NOMO-1 (cell line): ENCODE data around the gene KRTAP5-6.

Experiments
- DNase-seq, 2 experiments: peaks; one replicate each; lab custom pipeline; 2025; ENCODE audit not compliant: unreplicated experiment in 2 of 2; lab: John Stamatoyannopoulos, UW

The KRTAP5-6 gene

DNA sequence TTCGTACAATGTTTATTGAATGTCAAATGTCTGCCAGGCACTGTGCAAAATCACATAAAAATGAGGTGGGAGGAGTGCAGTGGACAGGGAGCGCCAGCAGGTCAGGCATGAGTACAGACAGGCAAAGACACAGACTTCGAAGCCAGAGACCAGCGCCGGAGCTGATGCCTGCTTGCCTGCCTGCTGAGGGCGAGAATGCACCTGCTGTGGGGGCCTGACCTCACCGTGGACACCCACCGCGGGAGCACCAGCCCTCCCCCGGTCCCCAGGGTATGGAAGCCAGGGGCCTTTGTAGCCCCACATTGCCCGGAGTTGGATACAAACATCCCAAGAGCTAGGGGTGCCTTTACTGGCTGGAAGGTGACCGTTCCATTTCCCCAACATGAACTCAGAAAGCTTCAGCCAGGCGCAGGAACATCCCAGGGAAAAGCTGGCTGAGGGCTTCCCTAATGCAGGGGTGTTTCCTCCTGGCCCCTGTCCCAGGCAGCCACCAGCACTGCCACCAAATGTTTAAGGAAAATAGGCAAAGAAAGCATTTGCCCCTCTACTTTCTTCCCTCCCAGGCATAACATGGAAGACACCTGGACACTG is 35.5 kb downstream of the KRTAP5-6 start:
- no peak for DNase-seq

DNA sequence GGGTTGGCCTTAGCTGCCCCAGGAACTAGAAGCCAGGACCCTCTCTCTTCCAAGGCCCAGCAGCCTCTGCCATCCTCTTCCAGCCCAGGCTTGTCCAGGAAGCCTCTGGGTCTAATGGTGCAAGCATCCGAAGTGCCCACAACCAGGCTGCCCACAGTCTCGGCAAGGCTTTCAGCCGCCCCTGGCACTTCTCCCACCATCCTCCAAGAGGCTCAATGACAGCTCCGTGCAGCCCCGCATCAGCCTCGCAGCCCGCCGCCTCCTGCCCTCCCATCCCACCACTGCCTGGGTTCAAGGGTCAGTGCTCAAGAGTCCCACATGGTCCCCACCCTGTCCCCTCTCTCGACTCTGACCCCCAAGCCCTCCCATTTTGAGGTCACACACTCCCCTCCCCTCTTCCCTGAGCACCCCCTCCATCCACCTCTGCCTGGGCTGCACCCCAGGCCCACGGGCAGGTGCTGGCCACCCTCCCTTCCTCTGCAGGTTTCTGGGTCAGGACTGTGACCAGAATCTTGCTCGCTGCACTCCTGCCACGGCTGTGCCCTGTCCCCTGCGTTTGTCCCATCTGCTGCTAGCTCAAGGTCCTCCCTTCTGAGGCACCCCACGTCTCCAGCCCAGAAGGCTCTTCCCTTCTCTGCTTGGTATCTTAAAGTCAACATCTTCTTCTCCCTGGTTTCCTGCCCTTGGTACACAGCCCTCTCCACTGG is 36.2 kb downstream of the KRTAP5-6 start:
- no peak for DNase-seq

DNA sequence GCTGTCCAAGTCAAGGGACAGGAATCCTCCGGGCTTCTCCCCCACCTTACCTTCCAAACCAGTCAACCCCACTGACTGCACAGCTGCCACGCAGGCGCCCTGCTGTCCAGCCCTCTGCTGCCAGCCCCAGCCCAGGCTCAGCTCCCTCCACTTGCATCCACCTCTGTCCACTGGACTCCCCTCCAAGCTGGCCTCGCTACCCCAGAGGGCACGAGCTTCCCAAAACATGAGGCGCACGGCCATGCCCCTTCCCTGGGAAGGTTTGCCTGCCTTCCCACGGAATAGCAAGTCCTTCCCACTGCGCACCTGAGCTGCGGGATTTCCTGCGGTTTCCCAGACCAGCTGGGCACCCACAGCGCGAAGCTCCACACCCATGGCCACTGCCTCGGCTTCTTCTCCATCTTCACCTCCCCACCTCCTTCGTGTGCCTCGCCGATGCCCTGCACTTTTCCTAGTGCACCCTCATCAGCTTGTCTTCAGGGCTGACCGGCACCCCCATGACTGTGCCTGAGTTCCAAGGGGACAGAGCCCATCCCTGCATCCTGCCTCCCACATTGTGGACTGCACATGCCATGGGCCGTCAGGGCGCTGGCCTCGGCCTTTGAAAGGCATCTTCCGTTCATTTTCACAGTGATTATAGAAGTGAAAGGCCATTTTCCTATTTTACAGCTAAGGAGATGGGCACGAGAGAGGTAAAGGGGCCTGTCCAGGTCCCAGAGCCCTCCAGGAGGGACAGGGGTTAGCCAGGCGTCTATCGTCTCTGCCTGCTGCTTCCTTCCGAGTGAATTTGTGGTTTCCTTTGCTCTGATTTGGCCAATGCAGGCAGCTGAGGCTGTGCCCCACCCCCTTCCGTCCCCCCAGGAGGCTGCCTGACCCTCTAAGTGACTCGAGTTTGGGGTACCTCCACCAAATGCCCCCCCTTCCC is 37.0 kb downstream of the KRTAP5-6 start:
- DNase-seq, result no peak

DNA sequence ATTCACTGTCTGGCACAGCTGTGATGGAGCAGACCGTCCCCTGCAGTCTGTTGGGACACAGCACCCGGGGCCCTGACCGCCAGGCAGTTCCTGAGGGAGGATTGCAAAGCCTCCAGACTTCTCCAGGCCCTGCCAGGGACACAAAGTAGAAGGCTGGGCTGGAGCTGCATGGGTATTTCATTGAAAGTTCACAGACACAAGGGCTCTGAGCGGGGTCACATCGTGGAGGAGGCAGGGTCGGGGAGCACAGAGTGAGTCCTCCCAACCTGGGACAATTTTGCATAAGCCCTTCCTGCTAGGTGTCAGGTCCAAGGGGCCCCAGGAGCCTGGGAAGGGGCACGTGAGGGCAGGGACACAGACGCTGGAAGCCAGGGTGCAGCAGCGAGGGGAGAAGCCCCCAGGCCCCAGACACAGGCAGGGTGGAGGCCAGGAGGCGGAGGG is 37.7 kb downstream of the KRTAP5-6 start:
- no peak for DNase-seq

DNA sequence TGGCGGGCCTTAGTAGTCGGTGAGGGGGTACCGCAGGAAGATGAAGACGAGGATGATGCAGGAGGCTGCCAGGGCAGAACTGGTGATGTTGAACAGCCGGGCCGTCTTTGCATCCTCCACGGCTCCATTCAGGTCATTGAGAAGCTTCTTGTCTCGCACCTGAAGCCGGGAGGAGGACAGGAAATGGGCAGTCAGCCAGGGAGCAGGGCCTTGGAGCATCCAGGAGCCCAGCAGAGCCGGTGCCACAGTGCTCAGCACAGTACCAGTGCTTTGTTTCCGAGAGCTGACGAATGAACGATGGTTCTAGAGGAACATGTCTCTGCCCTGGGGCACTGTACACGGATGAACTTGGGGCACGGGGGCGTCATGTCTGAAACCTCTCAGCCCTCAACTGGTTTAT is 38.3 kb downstream of the KRTAP5-6 start:
- no peak for DNase-seq

DNA sequence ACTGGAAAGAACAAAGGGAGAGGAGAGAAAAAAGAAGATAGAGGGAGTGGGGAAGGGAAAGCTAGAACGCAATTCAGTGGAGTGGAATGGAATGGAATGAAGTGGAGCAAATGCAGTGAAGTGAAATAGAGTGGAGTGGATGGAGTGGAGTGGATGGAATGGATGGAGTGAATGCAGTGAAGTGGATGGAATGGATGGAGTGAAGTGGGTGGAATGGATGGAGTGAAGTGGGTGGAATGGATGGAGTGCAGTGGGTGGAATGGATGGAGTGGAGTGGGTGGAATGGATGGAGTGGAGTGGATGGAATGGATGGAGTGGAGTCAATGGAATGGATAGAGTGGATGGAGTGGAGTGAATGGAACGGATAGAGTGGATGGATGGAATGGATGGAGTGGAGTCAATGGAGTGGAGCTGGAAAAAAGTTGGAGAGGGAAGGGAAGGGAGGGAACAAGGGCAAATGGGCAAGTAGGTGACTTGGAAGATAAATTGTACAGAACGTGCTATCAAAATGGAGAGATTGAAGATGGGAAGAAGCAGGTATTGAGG is 39.5 kb downstream of the KRTAP5-6 start:
- DNase-seq, result no peak

- DNase-seq, result no peak
These were observed 40.2 kb downstream of the KRTAP5-6 start for GRCh38 chr11:1737080-1737757.

DNA sequence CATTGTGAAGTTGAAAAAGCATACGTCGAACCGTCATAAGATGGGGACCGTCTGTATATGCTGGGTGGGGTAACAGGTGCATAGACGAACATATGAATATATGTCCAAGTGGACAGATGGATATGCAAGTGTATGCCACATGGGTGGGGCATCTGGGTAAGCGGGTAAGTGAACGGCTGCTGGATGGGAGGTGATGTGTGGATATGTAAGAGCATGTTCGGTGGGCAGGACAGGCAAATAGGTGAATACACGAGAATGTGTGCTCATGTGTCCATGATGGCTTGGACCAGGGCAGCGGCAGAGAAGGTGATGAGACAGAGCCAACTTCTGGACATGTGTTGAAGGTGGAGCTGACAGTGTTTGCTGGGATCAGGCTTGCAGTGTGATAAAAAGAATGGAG is 41.4 kb downstream of the KRTAP5-6 start:
- DNase-seq, result no peak

DNA sequence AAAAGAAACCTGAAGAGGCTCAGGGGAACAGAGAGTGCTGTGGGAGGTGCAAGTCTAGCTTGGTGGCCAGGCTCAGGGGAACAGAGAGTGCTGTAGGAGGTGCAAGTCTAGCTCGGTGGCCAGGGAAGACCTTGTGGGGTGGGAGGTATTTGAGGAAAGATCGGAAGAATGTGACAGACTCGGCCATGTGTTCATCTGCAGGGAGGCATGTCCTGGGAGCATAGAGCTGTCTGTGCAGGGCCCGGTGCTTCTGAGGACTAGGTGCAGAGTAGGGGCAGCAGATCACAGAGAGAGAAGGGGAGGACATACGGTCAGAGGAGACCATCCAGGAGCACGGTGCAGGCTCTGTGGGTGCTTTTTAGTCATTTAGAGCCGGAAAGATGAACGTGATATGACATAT is 42.6 kb downstream of the KRTAP5-6 start:
- no peak for DNase-seq

DNA sequence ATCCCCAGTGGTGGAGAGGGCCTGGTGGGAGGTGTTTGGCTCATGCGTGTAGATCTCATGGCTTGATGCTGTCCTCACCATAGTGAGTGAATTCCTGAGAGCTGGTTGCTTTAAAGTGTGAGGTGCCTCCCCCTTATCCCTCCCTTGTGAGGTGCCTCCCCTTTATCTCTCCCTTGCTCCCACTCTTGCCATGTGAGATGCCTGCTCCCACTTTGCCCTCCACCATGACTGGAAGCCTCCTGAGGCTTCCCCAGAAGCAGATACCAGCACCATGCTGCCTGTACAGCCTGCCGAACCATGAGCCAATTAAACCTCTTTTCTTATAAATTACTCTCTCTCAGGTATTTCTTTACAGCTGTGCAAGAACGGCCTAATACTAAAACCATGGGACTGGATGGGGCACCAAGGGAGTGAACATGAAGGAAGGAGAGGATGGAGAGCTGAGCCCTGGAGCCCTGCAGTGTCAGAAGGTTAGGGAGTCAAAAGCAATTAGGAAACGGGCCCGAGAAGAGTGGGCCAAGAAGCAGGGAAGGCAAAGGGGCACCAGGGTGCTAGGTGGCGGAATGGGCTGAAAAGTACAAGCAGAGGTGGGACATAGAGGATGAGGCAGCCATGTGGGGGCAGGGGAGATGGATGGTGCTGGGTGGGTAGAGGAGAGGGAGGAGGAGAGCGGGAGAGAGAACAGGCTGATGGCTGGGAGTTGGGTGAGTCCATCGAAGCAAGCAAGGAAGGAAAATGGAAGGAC is 44.0 kb downstream of the KRTAP5-6 start:
- DNase-seq, result no peak

DNA sequence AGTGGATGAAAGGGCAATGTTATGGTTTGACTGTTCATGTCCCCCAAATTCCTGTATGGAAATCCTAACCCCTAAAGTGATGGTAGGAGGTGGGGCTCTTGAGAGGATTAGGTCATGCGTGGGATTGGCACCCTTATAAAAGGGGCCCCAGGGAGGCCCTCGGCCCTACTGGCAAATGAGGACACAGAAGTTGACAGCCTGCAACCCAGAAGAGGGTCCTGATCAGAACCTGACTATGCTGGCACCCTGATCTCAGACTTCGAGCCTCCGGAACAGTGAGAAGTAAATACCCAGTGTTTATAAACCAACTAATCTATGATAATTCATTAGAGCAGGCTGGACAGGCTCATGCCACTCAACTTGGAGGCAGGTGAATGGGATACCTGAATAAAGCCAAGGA is 44.7 kb downstream of the KRTAP5-6 start:
- DNase-seq, result no peak

DNA sequence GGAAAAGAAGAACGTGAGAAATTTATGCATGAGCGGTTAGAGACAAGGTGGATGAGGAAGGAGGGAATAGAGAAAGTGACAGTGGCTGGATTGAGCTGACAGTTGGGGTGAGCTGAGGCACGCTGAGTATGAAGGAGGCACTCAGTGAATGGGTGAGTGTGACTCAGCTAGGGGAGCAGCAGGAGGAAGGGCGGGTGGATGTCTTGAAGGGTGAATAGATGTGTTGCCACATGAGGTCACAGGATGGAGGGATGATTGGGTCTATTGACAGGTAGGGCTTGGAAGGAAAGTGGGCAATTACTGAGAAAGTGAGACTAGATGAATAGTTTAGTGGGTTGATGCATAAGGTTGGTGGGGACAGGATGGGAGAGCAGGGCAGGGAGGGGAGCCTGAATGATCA is 45.4 kb downstream of the KRTAP5-6 start:
- DNase-seq, result no peak

- no peak for DNase-seq
These were observed 46.0 kb downstream of the KRTAP5-6 start for GRCh38 chr11:1742869-1743584.

DNA sequence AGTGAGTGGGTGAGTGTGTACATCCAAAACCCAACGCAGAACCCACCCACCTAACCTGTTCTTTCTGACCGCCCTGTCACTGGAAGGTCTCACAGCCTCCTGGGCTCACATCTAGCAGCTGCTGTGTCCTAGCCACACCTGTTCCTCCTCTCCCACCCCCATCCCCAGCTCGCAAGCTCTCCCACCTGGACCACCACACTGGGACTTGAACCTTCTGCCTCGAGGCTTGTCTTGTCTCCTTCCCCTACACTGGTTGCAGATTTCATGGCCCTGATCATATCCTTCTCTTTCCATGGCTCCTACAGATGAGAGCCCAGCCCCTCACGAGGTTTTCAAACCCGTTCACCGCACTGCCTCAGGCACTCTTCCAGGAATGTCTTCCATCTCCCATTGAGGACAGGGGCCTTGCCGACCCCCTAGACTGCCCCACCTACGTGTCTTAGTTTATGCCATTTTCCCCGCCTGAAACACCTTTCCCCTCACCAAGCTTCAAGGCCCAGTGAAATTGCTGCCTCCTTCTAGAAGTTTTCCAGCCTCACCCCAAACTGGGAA is 46.7 kb downstream of the KRTAP5-6 start:
- DNase-seq, result no peak

DNA sequence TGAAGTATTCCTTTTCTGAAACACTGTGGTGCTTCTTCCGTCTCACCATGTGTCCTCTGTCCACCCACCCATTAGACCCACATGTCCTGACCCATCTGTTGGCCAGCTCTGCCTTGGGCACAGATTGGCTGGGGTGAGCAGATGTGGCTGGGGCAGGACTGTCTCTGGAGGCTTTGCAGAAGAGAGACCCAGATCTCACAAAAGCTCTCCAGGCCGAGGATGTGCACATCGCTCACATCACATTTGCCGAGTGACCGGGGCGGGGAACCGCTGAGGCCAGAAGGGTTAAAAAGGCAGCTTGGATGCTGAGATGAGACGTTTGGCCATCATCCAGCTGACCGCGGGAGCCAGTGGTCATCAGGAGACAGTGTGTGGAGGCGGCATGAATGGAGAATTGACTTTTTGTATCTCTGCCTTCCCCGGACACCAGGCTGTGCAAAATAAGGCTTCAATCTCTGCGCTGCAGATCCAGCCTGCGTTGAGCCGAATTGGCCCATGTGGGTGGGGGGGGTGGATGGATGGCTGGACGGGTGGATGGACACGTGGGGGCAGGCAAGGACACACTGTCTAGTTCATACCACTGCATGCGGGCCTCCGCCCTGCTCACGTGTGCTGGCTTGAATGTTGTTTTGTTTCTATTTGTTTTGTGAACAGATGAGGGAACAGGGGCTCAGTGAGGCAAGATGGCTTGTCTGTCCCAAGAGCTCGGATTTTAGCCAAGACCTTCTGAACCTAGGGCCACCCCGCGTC is 47.3 kb downstream of the KRTAP5-6 start:
- DNase-seq, result no peak

- DNase-seq, result no peak
These were observed 48.1 kb downstream of the KRTAP5-6 start for GRCh38 chr11:1744891-1745700.

DNA sequence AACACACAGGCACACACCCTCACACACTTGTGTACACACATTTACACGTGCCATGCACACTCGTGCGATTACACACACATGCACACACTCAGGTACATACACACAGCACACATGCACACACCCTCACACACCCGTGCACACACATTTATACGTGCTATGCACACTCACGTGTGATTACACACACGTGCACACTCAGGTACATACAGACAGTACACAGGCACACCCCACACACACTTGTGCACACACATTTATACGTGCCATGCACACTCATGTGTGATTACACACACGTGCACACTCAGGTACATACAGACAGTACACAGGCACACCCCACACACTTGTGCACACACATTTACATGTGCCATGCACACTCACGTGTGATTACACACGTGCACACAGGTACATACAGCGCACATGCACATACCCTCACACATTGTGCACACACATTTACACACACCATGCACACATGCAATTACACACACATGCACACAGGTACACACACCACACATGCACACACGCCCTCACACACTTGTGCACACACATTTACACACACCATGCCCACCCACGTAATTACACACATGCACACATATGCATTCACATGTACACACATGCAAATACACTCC is 48.8 kb downstream of the KRTAP5-6 start:
- DNase-seq, result no peak
